Tracheal epithelial cell (primary cell): ENCODE data around the gene FAM222B. TPM values are rescaled to one million over a fixed set of nuclear protein-coding genes. Genes with fewer than 3 reads are reported as not detected.

Source experiments
- total RNA-seq: library from RNA; depleted of rRNA; stranded (reverse); fragments of >200 nt; gene quantifications from 2 replicates; pipeline ENCODE4 v1.2.1, GENCODE V29; 2014

The FAM222B gene
- 1.7 and 3.4 TPM in 2 replicates for total RNA-seq

DNA sequence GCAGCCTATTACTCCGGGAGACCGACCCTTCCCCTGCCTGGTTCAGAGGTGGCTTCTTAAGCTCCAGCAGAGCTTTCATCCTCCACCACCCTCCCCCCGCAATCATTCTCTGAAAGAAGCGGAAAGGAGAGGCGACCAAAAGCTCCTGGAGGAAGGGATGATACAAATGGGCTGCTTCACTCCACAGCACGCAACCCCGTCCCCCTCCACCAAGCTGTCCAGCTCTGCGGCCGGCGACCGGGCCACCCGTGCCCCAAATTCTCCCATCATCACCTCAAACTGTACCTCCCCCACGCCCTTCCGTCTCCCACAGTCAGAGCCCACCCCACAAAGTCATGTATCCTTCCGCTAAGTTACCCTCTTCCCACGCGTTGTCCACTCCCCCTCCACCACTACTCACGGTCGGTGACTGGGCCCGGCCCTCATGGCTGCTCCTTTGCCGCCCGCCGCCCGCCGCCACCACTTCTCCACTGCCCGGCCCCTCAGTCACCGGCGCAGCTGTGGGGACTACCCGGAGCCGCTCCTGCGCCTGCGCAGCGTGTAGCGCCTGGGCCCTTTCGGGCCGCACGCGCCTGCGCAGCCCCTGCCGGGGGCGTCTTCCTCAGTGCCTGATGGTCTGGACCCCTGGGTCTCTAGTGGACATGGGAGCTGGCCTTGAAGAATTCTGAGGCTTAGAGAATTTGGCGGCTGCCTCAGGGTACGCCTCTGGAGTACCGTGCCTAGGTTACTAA lies at the start of gene FAM222B:
TSS of gene FAM222B (minus strand) at position 509 of the 731 bp plus-strand sequence. CDS start 76,123 bp downstream, outside the sequence.

DNA sequence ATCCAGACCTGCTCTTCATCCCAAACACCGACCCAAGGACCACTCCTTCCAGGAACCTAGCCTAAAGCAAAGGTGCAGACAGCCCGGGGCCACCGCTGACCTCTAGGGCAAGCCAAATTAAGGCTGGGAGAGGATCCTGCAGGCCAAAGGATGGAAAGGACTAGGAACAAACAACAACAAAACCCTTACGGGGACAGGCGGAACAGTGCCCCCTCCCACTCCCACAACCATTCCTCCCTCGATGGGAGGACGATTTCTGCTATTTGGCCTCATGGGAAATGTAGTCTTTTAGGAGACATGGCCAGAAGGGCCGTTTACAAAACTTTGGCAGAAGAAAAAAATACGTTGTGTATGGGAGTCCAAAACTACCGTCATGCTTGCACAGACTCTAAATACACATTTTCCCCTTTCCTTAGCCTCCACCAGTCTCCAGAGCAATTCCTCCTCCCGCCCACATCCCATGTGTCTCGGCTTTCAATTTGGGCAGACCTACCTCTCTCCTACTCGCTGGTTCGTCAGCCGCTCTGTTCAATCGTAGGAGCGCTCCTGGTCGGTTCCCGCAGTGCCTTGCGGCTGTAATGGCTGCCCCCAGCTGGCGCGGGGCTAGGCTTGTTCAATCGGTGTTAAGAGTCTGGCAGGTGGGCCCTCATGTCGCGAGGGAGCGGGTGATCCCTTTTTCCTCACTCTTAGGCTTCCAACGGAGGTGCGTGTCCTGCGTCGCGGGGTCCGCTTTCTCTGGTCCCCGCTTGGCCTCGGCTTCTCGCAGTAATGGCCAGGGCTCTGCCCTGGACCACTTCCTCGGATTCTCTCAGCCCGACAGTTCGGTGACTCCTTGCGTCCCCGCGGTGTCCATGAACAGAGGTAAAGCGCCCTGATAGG lies 12.1 kb upstream of the FAM222B start, which contains the start of gene ERAL1:
TSS of gene ERAL1 (plus strand) at position 560 of the 879 bp plus-strand sequence. CDS start at position 579, 19 bp downstream.

GRCh38 chr17:28743243-28744103 lies 99.1 kb downstream of the FAM222B start, which contains the start of gene TRAF4:
TSS of gene TRAF4 (plus strand) at chr17:28744011. CDS start at chr17:28744113, 102 bp downstream.

DNA sequence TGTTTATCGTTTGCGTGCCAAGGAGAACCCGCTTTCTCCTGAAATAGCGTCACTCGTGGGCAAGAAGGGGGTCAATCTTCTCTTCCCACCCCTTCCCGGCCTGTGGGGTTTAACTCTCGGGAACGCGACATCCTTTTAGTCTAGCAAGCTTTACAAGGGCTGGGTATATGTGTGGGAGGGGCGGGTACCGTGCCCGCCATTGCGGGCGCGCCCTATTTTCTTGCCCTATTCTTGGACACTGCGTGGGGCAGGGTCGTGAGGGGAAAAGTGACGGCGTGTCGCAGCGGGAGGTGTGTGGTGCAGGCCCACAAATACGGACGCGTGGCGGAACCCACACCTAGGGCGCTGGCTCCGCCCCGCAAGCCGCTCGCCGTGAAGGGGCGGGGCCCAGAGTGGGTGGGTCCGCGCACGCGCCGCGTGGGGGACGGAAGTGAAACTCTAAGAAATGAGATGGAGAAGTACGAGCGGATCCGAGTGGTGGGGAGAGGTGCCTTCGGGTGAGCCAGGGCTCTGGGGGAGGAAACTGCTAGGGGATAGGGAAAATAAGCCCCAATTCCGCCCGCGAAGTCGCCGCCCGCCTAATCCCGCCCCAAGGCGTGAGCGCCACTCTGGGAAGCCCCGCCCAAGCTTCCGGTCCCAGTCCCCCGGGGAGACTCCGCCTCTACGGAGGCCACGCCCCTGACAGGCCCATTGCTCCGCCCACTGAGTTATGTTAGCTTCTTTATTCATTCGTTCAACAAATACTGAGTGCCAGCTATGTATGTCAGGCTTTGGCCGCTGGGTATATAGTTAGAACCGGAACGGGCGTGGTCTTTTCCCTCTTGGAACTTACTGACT lies 114.0 kb downstream of the FAM222B start, which contains the start of gene NEK8:
TSS of gene NEK8 (plus strand) at position 425 of the 837 bp plus-strand sequence. CDS start at position 451, 26 bp downstream.

GRCh38 chr17:28726226-28726626 lies 116.4 kb downstream of the FAM222B start, which contains the start of gene TLCD1:
TSS of gene TLCD1 (minus strand) at chr17:28726233. CDS start at chr17:28726097, 136 bp downstream.

DNA sequence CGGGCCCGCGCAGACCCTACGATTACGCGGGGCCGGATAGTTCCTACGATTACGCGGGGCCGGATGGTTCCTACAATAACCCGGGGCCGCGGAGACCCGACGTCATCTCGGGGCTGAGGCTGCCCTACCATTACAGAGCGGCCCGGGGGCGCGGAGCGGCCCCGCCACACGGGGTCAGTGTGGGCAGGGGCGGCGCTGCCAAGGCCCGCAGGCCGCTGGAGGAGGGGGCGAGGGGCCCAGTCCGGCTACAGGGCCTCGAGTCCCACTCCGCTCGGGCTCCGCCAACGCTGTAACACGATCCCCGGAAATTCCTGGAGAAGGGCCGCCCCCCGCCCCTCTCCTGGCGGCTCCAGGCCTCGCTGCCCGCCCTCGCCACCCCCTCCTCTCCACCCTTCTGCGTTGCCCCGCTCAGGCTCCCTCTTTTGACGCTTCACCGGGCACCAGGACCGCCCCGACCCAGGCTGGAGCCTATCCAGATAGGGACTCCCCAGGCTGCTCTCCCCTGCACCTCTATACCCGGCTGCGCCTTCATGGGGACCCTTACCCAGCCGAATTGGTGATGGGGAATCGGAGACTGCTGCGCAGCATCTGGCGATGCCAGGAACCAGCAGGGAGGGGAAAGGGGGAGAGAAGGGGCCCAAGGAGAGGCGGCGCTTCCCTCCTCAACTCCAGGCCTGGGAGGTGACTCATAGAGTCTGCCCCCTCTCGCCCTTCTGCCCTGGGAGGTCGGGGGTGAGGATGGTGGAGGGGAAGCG lies 124.8 kb downstream of the FAM222B start, which contains the start of gene RAB34:
TSS of gene RAB34 (minus strand) at position 291 of the 755 bp plus-strand sequence. CDS start 602 bp downstream, outside the sequence.

DNA sequence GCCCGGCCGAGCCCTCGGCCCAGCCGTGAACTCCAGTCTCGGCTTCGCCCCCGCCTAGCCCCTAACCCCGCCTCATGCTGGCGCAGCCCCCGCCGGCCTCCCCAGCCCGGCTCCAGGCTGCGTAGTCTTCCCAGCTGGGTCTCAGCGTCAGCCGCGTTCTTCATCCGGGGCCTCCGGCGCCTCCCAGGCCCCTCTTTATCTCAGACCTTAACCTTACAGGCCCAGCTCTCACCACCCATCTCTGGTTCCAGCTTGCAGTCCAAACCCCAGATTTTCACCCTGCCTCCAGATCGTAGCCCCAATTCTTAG lies 130.9 kb downstream of the FAM222B start, which contains the start of gene PROCA1:
TSS of gene PROCA1 (minus strand) at position 166 of the 309 bp plus-strand sequence. CDS start 228 bp downstream, outside the sequence.

Other genes with a start within 250 kb of the FAM222B start
- 0.85 and 3.9 TPM in 2 replicates for gene SPAG5, start 243.8 kb downstream of the FAM222B start, total RNA-seq
- gene RSKR, start 228.6 kb downstream of the FAM222B start, total RNA-seq: 2.7 and 4.7 TPM in 2 replicates
- 101 and 151 TPM in 2 replicates for gene BLTP2, start 197.6 kb downstream of the FAM222B start, total RNA-seq
- 51.1 and 56.1 TPM in 2 replicates for gene SDF2, start 180.9 kb downstream of the FAM222B start, total RNA-seq
- 24.3 and 28.4 TPM in 2 replicates for gene SUPT6H, start 180.6 kb downstream of the FAM222B start, total RNA-seq
- 0.24 and 0.64 TPM in 2 replicates for gene PROCA1, start 130.9 kb downstream of the FAM222B start, total RNA-seq
- 118 and 133 TPM in 2 replicates for gene RAB34, start 124.9 kb downstream of the FAM222B start, total RNA-seq
- gene RPL23A, start 122.8 kb downstream of the FAM222B start, total RNA-seq: 783 and 1,374 TPM in 2 replicates
- 9.4 and 10.6 TPM in 2 replicates for gene TLCD1, start 116.6 kb downstream of the FAM222B start, total RNA-seq
- 2.6 and 4.1 TPM in 2 replicates for gene NEK8, start 114.0 kb downstream of the FAM222B start, total RNA-seq
- gene TRAF4, start 98.8 kb downstream of the FAM222B start, total RNA-seq: 37.9 and 57.4 TPM in 2 replicates
- 35.9 and 39.2 TPM in 2 replicates for gene ERAL1, start 12.2 kb upstream of the FAM222B start, total RNA-seq
- gene FLOT2, start 54.9 kb upstream of the FAM222B start, total RNA-seq: 30.1 and 33.0 TPM in 2 replicates
- 11.3 and 14.9 TPM in 2 replicates for gene DHRS13, start 60.3 kb upstream of the FAM222B start, total RNA-seq
- 9.4 and 11.7 TPM in 2 replicates for gene PHF12, start 108.7 kb upstream of the FAM222B start, total RNA-seq
- gene SEZ6, start 163.2 kb upstream of the FAM222B start, total RNA-seq: not detected in 2 replicates
- 0.43 and 1.2 TPM in 2 replicates for gene PIPOX, start 200.4 kb upstream of the FAM222B start, total RNA-seq